Ovary (tissue), 3 donors: ENCODE measurements around the gene KRT76.

Experiments
- EP300 ChIP-seq: sonication (generic); formaldehyde crosslinking; IDR thresholded peaks from one replicate; pipeline ENCODE4 v1.6.1; 2017; ENCODE audit warnings: antibody characterized with exemption
- TF ChIP-seq, protein P1 (sequence below), 3 donors: fragments of 450-650 bp in 2 of 3; fragments of 200-600 bp in 1 of 3; IDR thresholded peaks; one replicate each; pipeline versions ENCODE4 v1.5.1 to v1.8.0; 2016 to 2022; ENCODE audit warnings: antibody characterized with exemption in 3 of 3, mild to moderate bottlenecking in 1 of 3
- donor health status: DM: no; HTN: no; CAD: no.

- TF ChIP-seq, protein P1, sequence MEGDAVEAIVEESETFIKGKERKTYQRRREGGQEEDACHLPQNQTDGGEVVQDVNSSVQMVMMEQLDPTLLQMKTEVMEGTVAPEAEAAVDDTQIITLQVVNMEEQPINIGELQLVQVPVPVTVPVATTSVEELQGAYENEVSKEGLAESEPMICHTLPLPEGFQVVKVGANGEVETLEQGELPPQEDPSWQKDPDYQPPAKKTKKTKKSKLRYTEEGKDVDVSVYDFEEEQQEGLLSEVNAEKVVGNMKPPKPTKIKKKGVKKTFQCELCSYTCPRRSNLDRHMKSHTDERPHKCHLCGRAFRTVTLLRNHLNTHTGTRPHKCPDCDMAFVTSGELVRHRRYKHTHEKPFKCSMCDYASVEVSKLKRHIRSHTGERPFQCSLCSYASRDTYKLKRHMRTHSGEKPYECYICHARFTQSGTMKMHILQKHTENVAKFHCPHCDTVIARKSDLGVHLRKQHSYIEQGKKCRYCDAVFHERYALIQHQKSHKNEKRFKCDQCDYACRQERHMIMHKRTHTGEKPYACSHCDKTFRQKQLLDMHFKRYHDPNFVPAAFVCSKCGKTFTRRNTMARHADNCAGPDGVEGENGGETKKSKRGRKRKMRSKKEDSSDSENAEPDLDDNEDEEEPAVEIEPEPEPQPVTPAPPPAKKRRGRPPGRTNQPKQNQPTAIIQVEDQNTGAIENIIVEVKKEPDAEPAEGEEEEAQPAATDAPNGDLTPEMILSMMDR (IDR thresholded peaks at IDR 0.05): no peak
- no peak for TF ChIP-seq EP300
These were observed 29.8 kb upstream of the KRT76 start for GRCh38 chr12:52806821-52807543.
